SK-N-MC (cell line): Measurements from ENCODE around the gene NUMB.

Source experiments
- EZH2 ChIP-seq: fragments of 200-600 bp; sonication (generic); IDR thresholded peaks from one replicate; pipeline ENCODE4 v1.6.1; 2017; ENCODE audit warnings: antibody characterized with exemption
- FOXP2 ChIP-seq: optimal IDR thresholded peaks from 2 replicates; pipeline ENCODE3; 2011; ENCODE audit warnings: mild to moderate bottlenecking, moderate library complexity; ENCODE audit not compliant: insufficient read depth; ENCODE audit errors: extremely low read length, control extremely low read depth
- POLR2AphosphoS5 ChIP-seq: IDR thresholded peaks from 2 replicates; pipeline ENCODE4 v1.6.1; 2012; ENCODE audit warnings: mild to moderate bottlenecking, low read depth, low read length, borderline replicate concordance

- TF ChIP-seq POLR2AphosphoS5 = no peak
- TF ChIP-seq EZH2 = no peak
- no peak for TF ChIP-seq FOXP2
Observed at GRCh38 chr14:73286598-73286997, 171.7 kb downstream of the NUMB start.
